NCI-H2081 treated with DMSO at 0.1 percent for 48 hours (cell line): Measurements from ENCODE around the gene RAP2A.

Source experiments
- DNase-seq: peaks from one replicate; lab custom pipeline; 2025; lab: John Stamatoyannopoulos, UW

The RAP2A gene

DNA sequence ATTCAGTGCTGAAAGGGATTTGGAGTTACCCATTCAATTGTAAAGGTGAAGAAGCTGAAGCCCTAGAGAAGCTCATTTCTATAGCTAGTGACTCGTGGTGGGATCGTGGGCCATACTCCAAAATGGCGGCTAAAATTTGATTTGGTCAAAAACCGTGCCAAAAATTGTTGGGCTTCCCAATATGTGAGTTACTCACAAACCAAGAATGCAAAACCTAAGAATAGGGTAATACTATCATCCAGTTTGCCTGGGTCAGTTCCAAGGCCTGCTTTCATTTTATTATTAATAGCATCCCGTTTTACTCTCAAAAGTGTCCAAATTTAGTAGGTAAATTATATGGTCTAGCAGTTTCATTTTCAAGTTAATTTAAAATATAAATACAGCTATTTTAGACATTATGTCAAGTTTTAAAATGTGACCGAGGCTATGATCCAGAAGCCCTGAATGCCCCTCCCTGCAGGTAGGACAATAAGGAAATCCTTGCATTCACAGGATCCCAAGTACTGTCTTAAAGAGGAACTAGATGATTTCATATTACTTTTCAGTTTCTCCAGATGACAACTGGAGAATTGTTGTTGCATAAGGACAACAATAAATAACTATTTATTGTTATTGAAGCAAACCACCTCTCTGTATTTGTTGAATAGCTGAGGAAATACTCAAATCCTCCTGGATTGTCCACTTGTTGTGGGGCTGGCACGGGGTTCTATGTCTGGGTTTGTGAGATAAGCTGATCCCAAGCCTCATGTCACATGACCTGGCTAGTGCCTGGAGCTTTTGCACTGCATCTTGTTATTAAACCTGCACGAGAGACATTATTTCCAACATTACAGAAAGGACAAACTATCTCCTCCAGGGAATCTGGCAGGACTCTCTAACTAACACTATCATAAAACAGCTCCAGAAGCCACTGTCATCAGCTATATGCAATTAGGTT is 11.6 kb upstream of the RAP2A start:
- no peak for DNase-seq

DNA sequence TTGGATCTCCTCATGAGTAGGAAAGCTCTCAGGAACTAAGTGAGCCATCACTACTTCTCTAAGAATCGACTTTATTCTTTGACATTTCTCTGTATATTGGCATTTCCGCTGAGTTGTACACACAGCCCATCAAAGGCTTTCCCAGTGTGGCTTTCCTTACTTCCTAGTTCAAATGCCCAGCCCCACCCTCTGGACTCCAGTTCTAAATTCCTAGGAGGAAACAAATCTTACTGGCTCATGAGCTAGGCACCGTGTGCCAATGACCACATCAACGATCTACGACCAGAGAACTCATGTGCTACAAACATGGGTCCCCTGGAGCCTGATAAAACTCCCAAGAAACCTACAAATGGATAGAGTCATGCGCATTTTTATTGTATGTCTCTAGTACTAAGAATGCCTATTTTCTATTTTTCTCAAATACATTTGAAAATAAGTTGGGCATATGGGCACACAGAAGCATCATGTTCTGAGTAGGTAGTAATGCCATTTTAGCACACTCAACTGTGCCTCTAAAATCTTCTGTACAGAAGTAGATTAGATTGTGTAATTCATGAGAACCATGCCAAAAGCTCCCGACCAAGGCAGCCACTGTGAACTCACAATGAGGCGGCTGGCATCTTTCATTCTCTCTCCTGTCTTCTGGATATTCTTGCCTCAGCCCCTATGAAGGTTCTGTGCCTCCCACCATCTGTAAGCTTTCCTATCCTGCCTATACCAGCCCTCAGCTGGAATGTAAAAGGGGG is 10.5 kb upstream of the RAP2A start:
- DNase-seq, result no peak

DNA sequence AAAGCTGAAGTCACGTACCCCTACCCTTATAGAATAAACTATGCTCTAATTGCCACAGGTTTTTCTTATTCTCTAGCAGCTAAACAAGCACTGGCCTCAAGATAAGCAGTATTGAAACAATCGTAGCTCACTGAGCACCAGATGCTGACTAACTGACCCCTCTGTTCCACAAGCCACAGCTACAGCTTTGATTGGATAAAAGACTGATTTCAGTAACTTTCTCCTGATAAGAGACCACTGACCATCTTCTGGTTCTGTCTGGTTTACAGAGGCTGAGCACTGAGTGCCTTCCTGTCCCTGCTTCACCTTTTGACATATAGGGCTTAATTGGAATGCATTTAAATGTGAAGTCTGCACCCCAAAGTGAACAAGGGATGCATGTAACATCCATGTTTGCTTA is 8.4 kb upstream of the RAP2A start:
- no peak for DNase-seq

DNA sequence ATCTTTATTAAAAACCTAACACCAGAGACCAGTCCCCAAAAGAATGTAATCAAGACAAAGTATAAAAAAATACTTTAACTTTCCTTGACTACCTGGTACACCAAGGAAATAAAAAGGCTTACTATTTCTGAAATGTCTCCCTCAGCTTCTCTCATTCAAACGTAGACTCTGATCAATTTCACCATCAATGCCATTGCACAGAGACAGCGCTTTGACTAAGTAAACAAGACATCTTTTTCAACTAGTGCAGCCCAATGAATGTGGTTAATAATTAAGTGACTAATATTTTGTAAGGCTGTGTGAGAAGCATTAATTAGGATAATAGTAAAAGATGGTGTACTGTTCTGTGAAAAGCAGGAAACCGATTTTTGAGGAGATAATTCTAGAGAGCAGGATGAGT is 7.3 kb upstream of the RAP2A start:
- DNase-seq, result no peak

DNA sequence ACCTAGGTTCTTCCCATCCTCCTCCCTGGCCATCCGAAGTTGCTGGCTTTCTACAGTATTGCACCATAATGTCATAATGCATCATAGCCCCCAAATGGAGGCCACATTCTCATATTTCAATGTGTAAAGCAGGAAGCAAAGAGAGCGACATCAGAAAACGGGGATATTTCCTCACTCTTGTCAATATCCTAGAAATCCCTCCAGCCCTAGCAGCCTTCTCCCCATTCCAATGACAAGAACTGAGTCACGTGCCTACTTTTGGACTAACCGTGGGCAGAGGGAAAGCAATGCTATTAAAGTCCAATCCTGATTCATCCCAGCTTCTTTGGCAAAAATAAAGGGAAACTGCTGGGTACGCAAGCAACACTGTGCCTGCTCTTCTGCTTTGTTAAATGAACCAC is 4.3 kb upstream of the RAP2A start:
- no peak for DNase-seq

DNA sequence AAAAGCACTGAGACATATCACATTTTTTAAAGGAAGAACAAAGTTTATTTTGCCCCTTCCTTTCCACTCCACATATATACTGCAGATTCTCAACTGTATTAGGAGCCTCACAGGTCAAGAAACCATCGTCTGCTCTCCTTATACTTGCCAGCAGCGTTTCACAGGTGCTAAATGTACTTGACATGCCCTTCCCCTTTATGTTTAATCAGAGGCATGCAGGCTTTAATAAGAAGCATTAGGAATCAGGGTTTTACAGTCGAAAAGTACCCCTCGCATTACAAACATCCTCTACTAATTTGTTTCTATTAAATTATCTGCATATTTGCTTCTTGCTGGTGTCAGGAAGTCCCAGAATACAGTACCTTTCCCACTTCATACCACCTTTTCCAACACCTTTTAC is 3.7 kb upstream of the RAP2A start:
- no peak for DNase-seq

DNA sequence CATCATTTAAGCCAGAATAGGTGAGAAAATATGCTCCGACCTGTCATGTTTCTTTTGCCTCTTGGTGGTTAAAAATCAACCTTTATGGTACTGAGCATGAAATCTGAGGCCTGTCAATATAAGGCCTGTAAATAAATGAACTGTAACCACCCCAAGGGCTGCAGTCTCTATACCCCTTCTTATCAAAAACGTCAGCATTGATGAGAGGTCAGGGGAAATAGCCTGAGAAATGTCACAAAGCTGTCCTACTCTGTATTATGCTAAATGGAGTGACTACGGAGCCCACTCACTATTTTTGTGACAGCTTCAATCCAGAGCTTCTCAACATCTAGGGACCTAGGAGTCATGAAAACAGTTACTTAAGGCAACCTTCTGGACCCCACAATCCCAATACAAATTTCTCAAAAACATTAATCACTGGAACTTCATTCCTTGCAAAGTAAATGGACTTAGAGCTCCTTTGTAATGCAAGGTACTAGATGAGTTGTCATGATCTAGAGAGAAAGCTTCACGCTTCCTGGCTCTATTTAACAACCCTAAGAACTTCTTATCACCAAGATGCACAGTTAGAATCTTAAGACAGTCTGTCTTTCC is 2.7 kb upstream of the RAP2A start:
- DNase-seq, result no peak

DNA sequence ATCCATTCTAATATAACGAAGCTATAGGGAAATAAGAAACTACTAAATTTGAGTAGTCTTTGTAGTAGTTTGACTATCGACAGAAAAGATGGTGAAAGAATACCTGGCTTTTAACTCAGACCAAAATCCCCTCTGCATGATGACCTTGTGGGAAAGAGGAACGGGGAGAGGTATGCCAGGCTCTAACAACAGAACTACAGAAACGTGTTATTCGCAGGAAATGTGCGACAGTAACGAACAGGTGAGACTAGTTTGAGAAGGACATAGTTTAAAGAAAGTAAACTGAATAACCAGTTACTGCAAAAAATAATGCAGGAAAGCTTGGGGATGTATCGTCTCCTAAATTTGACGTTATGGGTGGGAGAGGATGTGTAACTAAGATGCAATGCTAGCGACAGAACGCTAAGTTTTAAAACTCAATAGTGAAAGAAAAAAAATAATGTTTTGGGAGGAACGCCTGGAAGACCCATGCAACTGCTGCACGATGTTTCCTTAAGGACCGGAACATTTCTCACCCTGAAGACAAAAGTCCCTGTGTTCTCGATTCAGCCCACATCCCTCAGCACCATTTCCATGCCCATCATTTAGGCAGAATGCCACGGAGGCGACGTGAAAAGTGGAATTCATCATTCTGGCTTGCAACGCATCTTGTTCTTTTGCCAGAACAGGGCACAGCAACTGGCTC is 1.6 kb upstream of the RAP2A start:
- no peak for DNase-seq

DNA sequence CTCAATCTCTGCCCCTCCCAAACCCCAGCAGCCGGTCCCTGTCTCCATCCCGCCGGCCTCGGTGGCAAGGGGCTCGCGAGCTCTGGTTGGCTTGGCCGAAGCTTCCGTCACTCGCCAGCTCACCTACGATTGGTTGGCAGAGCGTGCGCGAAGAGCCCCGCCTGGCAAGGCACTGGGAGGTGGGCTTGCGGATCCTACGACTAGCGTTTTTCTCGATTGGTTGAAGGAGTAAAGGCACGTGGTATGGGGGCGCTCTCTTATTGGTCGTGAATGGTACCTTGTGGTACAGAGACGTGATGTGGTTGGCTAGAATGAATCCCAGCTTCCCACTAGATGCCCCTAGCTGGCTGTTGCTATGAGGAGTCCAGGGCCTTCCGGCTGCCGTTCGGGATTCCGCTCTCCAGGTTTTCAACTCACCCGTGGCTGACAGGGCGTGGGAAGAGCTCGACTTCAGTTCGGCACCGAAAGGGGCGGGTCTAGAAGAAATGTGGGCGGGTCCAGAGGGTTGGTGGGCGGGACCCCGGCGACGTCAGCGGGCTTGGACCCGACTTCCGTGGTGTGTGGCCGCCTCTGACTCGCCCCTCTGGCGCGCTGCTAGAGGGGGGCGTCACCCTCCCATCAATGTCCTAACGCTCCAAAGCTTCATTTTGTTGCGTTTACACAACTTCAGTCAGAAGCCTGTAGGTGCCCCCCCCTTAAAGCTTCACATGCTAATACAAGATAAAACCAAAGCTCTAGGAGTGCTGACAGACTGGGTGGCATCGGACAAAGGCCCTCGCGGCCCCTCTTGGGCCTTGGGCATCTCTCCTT is 847 bp upstream of the RAP2A start:
- DNase-seq, result peak; percentile 99

DNA sequence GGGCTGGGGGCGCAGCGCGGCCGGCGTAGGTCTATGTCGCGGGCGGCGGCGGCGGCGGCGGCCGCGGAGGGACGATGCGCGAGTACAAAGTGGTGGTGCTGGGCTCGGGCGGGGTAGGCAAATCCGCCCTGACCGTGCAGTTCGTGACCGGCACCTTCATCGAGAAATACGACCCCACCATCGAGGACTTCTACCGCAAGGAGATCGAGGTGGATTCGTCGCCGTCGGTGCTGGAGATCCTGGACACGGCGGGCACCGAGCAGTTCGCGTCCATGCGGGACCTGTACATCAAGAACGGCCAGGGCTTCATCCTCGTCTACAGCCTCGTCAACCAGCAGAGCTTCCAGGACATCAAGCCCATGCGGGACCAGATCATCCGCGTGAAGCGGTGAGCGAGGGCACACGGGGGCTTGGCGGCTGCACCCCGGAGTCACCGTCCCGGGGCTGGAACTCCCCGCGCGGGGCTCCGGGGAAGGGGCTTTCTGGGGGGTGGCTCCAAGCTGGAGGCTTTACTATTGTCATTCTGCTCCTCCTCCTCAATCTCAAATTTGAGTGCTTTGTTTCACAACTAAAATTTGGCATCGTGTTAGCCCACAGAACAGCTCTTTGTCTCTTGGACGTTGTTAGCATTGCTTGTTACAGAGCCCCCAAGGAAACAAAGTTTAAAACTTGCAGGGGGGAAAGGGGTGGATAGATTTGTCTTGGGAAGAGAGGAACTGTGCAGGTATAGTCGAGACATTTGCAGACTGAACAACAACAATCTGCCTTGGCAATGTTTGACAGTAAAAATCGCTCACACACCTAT is 630 bp downstream of the RAP2A start:
- no peak for DNase-seq

DNA sequence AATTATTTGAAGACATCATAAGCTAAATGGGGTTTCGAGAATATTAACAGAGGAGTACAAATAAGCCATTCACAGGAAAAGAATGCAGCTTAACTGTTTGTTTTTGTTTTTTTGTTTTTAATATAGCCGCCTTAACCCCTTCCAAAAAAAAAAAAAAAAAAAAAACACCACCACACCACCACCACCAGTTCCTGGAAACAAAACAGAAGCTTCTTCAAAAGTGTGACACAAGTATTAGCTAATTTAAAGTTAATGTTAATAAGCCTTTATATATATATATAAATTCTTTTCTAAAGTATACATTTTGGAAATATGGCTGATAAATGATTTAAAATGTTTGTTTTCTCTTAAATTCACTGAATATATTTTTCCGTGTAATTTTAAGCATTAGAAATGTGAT is 1.4 kb downstream of the RAP2A start:
- DNase-seq, result no peak

DNA sequence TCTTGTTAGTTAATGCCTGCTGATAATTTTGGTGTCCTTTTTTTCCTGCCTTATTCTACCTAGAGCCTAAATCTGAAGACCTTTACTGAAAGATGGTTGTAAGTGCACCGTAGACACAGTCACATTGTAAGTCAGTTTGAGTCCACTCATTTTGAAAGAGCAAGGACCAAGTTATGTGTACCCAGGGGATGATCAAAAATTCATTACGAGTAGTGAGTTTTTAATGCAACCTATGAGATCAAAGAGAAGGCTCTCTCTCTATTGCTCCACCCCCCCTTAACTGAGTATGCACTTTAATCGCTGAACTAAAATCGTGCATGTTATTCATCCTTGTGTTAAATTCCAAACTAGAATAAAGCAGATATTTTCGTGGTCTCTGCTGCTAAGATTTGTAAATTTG is 1.8 kb downstream of the RAP2A start:
- no peak for DNase-seq

DNA sequence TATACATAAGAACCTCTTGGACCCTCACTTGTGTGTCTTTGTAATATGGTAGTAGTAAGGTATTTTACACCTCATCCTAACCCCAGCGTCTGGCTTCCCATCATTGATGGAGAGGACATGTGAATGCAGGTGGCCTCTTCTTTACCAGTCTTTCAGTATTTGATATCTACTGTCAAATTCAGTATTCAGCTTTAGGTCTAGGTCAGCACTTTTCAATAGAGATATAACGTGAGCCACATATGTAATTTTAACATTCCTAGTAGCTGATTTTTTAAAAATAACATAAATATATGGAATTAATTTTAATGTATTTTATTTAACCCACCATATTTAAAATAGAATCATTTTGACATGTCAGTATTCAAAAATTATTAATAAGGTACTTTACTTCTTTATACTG is 2.9 kb downstream of the RAP2A start:
- no peak for DNase-seq

DNA sequence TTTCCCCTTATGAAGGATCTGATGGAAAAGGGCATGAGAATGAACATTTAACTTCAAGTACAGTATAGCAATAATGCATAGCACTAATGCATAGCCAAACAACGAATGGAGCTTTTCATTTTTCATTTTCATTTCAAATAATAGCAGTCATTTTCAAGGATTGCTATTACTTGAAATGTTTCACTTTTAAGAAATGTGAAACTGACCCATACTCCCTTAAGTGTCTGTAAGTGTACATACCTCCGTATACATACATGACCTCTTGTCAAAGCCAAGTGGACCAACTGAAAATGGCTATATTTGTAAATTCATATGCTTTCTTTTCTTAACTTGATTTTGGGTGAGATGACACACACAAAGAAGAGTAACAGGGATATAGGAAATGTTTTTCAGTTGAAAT is 3.8 kb downstream of the RAP2A start:
- DNase-seq, result no peak

DNA sequence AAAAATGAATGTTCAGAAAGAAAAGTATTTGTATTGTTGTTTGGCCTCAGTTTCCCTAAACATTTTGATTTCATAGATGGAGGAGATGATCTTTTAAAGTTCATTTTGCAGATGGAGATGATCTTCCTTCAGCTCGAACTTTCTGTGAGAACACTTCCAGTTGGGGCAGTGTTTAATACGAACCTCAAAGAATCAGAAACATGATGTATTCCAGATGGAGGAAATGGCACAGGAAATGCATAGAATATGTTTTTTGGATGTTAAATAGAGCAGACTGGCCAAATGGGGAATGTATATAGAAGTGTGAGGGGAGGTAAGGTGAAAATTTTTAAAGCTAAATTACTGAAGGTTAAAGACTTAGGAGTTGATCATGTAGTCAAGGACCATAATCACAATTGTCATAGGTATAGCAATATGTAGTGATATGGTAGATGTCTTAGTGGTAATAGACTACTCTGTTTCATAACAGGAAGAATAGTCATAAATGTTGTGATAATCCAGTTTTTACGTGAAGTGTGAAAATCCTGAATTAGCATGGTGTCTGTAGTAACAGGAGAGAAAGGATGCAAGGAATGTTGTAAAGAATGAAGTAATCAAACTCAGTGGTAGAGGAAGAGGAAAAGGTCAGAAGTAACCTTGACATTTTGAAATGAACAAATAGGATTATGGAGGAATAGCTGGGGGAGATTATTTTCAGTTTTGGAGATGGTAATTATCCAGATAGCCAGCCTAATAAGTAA is 5.1 kb downstream of the RAP2A start:
- DNase-seq, result no peak

DNA sequence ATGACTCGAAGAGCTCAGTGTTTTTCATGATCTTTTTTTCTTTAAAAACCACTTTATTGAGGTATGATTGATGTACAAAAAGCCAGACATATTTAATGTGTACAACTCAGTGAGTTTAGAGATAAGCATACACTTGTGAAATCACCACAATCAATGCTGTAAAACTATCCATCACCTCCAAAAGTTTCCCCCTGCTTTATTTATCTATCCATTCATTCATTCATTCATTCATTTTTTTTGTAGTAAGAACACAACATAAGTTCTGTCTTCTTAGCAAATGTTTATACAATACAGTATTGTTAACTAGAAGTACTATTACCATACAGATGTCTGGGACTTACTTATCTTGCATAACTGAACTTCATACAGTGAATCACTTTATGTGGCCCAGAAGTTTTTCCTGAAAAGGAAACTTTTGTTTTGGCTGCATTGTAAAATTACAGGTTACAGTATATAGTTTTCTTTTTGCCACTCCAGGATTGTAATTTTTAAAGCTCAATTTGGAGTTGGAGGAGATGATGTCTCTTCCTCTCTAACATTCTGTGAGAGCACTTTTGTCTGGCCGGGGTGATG is 6.7 kb downstream of the RAP2A start:
- DNase-seq, result no peak

DNA sequence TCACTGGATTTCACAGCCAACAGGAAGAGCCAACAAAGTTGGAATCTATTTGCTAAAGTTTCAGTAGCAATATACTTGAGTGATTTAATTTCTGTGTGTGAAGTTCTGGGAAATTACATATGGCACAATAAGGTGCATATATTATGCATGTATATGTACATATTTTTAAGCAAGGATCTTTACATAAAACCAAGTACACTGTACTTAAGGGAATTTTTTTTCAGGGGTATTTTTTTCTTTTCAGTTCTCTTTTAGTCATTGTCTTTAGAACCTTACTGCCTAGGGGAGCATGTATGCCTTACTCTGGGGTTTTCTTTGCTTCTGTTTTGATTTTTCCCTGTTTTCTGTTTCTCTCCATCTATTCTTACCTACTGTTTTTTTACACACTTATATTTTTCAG is 7.4 kb downstream of the RAP2A start:
- DNase-seq, result no peak

DNA sequence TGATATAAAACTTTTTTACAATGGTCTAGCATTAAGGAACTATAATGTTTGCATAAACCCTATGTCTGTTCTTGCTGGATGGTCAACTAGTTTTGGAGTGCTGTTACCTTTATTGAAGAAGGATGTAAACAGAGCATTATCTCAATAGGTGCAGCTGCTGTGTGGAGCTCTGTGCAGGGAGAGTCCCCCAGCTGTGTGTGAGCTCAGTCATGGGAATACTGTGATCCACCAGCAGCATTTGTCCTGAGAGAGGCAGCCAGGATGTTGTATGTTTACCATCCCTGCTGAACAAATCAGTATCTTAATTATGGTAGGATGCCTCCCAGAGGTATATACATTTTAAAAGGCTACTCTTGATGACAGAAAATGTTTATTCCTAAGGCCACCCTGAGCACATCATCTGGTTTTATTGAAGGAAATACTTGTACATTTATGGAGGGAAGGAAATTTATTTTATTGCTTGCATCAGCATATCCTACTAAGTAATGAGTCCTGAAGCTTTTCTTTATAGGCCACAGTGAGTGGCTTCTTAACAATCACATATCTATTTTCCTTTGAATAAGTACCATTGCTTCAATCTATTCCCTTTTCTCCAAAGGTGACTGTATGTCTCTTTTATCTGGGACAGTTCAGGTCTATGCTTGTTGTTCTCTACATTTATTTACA is 11.7 kb downstream of the RAP2A start:
- no peak for DNase-seq

DNA sequence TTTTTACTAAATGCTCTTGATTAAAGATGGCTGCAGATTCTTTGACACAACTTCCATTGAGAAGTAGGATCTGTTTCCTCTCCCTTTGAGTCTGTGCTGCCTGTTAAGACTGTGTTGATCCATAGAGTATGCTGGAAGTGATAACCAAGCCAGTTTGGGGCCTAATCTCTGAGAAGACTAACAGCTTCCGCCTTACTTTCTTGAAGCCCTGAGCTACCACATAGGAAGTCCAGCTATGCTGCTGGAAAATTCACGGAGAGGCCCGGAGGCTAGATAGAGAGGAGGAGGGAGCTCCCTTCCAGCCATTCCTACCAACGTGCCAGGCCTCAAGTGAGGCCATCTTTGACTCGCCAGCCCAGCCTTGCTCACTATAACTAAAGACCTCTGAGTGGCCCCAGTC is 12.5 kb downstream of the RAP2A start:
- no peak for DNase-seq
